DND-41 (cell line): Measurements from ENCODE around the gene BRD9.

Experiments
- ATAC-seq: fragments of 200-7000 bp; cut with Tn5 transposase; 3 replicates; pipeline ENCODE4 v1.9.1; 2021; ENCODE audit warnings: low read depth; ENCODE audit not compliant: insufficient read depth
- DNase-seq: peaks from one replicate; pipeline ENCODE4 v3.0.0-alpha.2; 2020
- H2AFZ ChIP-seq: 2 replicates; pipeline ENCODE4 v1.6.0; 2012; ENCODE audit warnings: low read depth, low read length
- H3K27ac ChIP-seq: 2 replicates; pipeline ENCODE4 v1.5.1; 2012; ENCODE audit warnings: low read length, inconsistent platforms
- H3K27me3 ChIP-seq: fragments of 200-600 bp; sonication (generic); 2 replicates; pipeline ENCODE4 v1.6.0; 2012; ENCODE audit warnings: low read length, mild to moderate bottlenecking, inconsistent platforms; ENCODE audit not compliant: insufficient read depth, poor library complexity
- H3K36me3 ChIP-seq: 2 replicates; pipeline ENCODE4 v1.5.1; 2012; ENCODE audit warnings: low read length, inconsistent platforms; ENCODE audit not compliant: insufficient read depth
- H3K4me1 ChIP-seq: 2 replicates; pipeline ENCODE4 v1.5.1; 2012; ENCODE audit warnings: mild to moderate bottlenecking, low read length; ENCODE audit not compliant: insufficient read depth
- H3K4me2 ChIP-seq: 2 replicates; pipeline ENCODE4 v1.6.0; 2012; ENCODE audit warnings: mild to moderate bottlenecking, moderate library complexity, low read length, inconsistent platforms; ENCODE audit not compliant: insufficient read depth
- H3K4me3 ChIP-seq, 2 experiments: fragments of 200-600 bp in 1 of 2; shearing (Covaris generic) in 1 of 2; 2 replicates each; pipeline ENCODE4 v1.5.1; 2012 to 2016; ENCODE audit warnings: inconsistent platforms in 2 of 2, low read length in 2 of 2, mild to moderate bottlenecking in 2 of 2, low read depth in 1 of 2, moderate library complexity in 1 of 2
- H3K79me2 ChIP-seq: 2 replicates; pipeline ENCODE4 v1.6.0; 2012; ENCODE audit warnings: low read length, inconsistent platforms; ENCODE audit not compliant: insufficient read depth
- H3K9ac ChIP-seq: 2 replicates; pipeline ENCODE4 v1.6.0; 2012; ENCODE audit warnings: low read depth, mild to moderate bottlenecking, inconsistent platforms, low read length, moderate library complexity
- H3K9me3 ChIP-seq: 2 replicates; pipeline ENCODE4 v1.5.1; 2012; ENCODE audit warnings: low read length, moderate library complexity, mild to moderate bottlenecking, inconsistent platforms; ENCODE audit not compliant: insufficient read depth, severe bottlenecking
- H4K20me1 ChIP-seq: 2 replicates; pipeline ENCODE4 v1.6.0; 2012; ENCODE audit warnings: low read length; ENCODE audit not compliant: insufficient read depth
- CTCF ChIP-seq: IDR thresholded peaks from 2 replicates; pipeline ENCODE4 v1.5.1; 2012; ENCODE audit warnings: borderline replicate concordance, low read length, moderate library complexity, mild to moderate bottlenecking; ENCODE audit not compliant: poor library complexity, severe bottlenecking; ENCODE audit errors: extremely low read depth
- EZH2 ChIP-seq: IDR thresholded peaks from 3 replicates; pipeline ENCODE4 v1.6.1; 2012; ENCODE audit warnings: borderline replicate concordance, low read depth, mild to moderate bottlenecking, moderate library complexity, low read length, inconsistent platforms; ENCODE audit not compliant: severe bottlenecking

Gene BRD9

DNA sequence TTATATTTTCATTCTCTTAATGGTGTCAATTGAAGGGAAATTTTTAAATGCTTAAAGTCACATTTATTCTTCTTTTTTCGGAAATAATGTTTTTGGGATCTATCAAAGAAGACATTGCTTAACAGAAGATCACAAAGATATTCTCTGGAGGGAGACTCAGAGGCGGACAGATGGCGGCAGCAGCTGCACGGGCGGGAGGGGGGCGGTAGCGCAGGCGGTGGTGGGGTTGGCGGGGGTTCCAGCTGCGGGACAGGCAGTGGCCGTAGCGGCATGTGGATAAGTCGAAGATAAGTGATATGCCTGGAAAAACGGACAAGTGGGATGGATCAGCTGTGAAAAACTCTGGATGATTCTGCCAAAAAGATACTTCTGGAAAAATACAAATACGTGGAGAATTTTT is 76.4 kb downstream of the BRD9 start:
- Histone ChIP-seq H3K36me3 (no peaks in the 10 kb centered on the region), H3K4me1 (no peaks in the 10 kb centered on the region), H3K9me3 (peaks cover 8% of the 10 kb centered on the region), H3K4me2 (no peak overlapping the region), H3K9ac (no peak overlapping the region), H3K27ac (no peak overlapping the region), H4K20me1 (no peaks in the 10 kb centered on the region), H3K79me2 (no peaks in the 10 kb centered on the region), H2AFZ (no peak overlapping the region), H3K27me3 (no peaks in the 10 kb centered on the region), H3K4me3 (no peak overlapping the region)
- no peak for ATAC-seq
- DNase-seq: no peak
- TF ChIP-seq CTCF: no peak
- no peak for TF ChIP-seq EZH2

DNA sequence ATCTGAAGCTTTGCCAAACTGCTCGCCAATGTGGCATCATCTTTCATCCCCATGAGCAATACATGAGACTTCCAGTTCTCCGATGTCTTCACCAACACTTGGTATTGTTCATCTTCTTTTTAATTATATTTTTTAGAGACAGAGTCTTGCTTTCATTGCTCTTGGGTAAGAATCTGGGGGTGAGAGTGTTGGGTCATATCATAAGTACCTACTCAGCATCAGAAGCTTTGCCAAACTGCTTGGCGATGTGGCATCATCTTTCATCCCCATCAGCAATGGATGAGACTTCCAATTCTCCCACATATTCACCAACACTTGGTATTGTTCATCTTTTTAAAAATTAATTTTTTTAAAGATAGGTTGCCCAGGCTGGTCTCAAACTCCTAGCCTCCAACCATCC is 77.2 kb downstream of the BRD9 start:
- no peak for ATAC-seq
- Histone ChIP-seq H3K4me3 (no peak overlapping the region), H3K4me1 (no peaks in the 10 kb centered on the region), H3K27me3 (no peaks in the 10 kb centered on the region), H3K79me2 (no peaks in the 10 kb centered on the region), H3K27ac (no peak overlapping the region), H3K9me3 (peaks cover 8% of the 10 kb centered on the region), H2AFZ (no peak overlapping the region), H3K36me3 (no peaks in the 10 kb centered on the region), H3K9ac (no peak overlapping the region), H4K20me1 (no peaks in the 10 kb centered on the region), H3K4me2 (no peak overlapping the region)
- no peak for TF ChIP-seq CTCF
- TF ChIP-seq EZH2: no peak
- no peak for DNase-seq
